Kidney (tissue), 14 donors: ENCODE data around the gene DBN1. TPM values are rescaled to one million over a fixed set of nuclear protein-coding genes. Genes with fewer than 3 reads are reported as not detected.
A peak's percentile ranks its signal among the peaks of the same experiment; 100 is the strongest.

Experiments used
- DNase-seq, 5 donors: peaks; one replicate each; pipeline ENCODE4 v3.0.0-alpha.2; 2013 to 2020
- FAIRE-seq: peaks from 2 replicates; lab custom pipeline; 2012; peaks lifted over from hg19 to GRCh38; lab: Jason Lieb, UNC
- H3K27ac ChIP-seq, 2 donors: one replicate each; pipeline ENCODE4 v1.7.0; 2013; ENCODE audit warnings: low read depth in 2 of 2, low read length in 2 of 2, inconsistent platforms in 1 of 2
- H3K27me3 ChIP-seq: one replicate; pipeline ENCODE4 v1.7.1; 2013; ENCODE audit warnings: low read length, inconsistent platforms; ENCODE audit not compliant: control insufficient read depth, insufficient read depth
- H3K36me3 ChIP-seq, 3 donors: one replicate each; pipeline versions ENCODE4 v1.7.0 to v1.7.1; 2013; ENCODE audit warnings: low read length in 3 of 3, control low read depth in 1 of 3, inconsistent platforms in 1 of 3; ENCODE audit not compliant: insufficient read depth in 3 of 3, control insufficient read depth in 2 of 3
- H3K4me1 ChIP-seq, 3 donors: one replicate each; pipeline versions ENCODE4 v1.7.0 to v1.7.1; 2013; ENCODE audit warnings: low read length in 3 of 3, inconsistent platforms in 1 of 3, low read depth in 1 of 3; ENCODE audit not compliant: control insufficient read depth in 2 of 3, insufficient read depth in 2 of 3
- H3K4me3 ChIP-seq, 3 donors: one replicate each; pipeline versions ENCODE4 v1.7.0 to v1.8.1; 2013; ENCODE audit warnings: low read length in 3 of 3, control low read depth in 1 of 3, inconsistent platforms in 1 of 3
- H3K9ac ChIP-seq, 3 donors: one replicate each; pipeline versions ENCODE4 v1.7.0 to v1.7.1; 2013; ENCODE audit warnings: low read length in 3 of 3, control low read depth in 1 of 3, inconsistent platforms in 1 of 3
- H3K9me3 ChIP-seq, 3 donors: one replicate each; pipeline versions ENCODE4 v1.7.0 to v1.7.1; 2013; ENCODE audit warnings: low read length in 3 of 3, control low read depth in 1 of 3, inconsistent platforms in 1 of 3; ENCODE audit not compliant: control insufficient read depth in 2 of 3, insufficient read depth in 1 of 3
- intact Hi-C: fragments of 100-400 bp; cut with DNase I; formaldehyde crosslinking; loops from one replicate; pipeline ENCODE4 v1.11.1; 2022
- polyA plus RNA-seq: library from polyadenylated mRNA; stranded (reverse); fragments of 350-450 nt; fragmentation: Illumina TruSeq; extraction: RNeasy Lipid Tissue Mini Kit (QIAGEN cat#74804); gene quantifications from one replicate; pipeline ENCODE4 v1.2.3, GENCODE V29; 2014; ENCODE audit warnings: low read depth, low replicate concordance; ENCODE audit not compliant: insufficient read depth
- total RNA-seq: library from RNA; stranded (reverse); fragmentation: NEBNext Ultra II Directional; extraction: Animal tissue kit (Norgen Biotek cat#: 25700); gene quantifications from one replicate; pipeline ENCODE4 v1.2.1, GENCODE V29; 2021
- TF ChIP-seq, protein P1 (sequence below): IDR thresholded peaks from 3 replicates; pipeline ENCODE4 v1.5.1; 2012; ENCODE audit warnings: mild to moderate bottlenecking, moderate library complexity, borderline replicate concordance; ENCODE audit not compliant: insufficient read depth; ENCODE audit errors: extremely low read depth
- donor health status: control.
- donor health status: control.
- donor health status: control.
- donor health status: control.
- donor health status: control.
- donor health status: DM: yes; HTN: yes; CAD: no.
- donor health status: Normal renal cell carcinoma (clear cell type).

Gene DBN1
- total and polyA plus RNA-seq, 2 donors from 2014 or later = 56.5 to 64.2 TPM

DNA sequence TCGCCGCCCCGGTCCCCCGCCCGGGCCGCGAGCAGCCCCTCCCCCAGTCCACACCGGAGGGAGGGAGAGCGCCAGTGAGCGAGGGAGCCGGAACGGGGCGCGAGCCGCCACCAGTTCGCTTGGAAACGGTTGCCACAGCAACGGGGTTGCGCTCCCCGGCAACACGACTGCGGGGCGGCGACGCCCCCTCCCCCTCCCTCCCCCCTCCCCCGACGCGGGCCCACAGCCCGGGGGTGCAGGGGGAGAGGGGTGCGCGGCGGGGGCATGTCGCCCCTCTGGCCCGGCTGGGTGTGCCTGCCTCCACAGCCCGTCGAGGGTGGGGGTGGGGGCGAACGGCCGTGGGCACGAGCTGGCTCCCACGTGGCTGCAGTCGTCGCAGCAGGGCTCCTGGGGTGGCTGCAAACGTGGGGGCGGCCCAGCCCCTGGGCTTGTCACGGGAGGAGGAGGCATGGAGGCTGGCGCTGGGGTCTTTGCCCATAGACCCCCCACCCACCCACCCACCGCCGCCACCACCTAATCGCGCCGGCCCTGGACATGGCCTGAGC lies 26.3 kb downstream of the DBN1 start:
- intact Hi-C loops = no loop called here
- peak; percentile 83 to 92 (median 89) for DNase-seq

DNA sequence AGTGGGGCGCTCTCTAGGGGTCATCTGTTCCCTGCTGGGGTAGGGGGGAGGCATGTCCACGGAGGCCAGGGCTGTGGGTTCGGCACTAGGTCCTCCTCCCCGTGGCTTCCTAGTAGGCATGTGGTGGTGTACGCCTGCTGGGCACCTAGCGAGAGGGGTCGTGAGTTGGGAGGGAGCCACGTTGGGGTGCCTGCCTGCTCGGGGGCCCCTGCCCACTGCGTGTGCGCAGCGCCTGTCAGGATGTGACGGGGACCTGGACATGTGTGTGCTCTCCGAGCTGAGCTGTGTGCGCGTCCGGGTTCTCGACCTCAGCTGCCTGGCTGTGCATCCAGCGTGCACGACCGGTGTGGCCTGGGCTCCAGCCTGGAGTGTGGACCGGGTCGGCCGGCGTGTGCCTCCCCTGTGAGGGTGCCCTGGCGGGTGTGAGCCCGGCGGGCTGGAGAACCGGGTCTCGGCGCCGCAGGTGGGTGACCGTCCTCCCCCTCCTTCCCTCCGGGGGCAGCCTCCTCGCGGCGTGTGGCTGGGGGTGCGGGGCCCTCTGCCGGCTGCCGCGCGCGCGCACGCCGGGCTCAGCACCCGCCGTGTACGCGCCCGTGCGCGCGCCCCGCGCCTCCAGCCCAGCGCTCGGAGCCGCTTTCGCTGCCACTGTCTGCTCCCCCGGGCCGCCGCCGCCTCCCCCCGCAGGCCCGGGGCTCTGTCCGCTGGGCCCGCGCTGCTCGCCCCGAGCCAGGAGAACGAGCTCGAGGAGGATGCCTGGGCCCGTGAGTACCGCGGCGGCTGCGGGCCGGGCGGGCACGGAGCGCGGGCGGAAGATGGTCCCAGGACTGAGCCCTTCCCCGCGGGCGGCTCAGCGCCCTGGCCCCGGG lies 27.0 kb downstream of the DBN1 start, which contains the start of gene PRR7:
TSS of gene PRR7 (plus strand) at position 615 of the 866 bp plus-strand sequence. CDS start 8,254 bp downstream, outside the sequence.
- no peaks in the 10 kb centered on the region for H3K9me3 ChIP-seq
- H3K4me1 ChIP-seq = peaks cover 0 to 11% (median 6%) of the 10 kb centered on the region in 3 donors
- H3K27ac ChIP-seq = no peak within 1 kb of the TSS
- TF ChIP-seq, protein P1, sequence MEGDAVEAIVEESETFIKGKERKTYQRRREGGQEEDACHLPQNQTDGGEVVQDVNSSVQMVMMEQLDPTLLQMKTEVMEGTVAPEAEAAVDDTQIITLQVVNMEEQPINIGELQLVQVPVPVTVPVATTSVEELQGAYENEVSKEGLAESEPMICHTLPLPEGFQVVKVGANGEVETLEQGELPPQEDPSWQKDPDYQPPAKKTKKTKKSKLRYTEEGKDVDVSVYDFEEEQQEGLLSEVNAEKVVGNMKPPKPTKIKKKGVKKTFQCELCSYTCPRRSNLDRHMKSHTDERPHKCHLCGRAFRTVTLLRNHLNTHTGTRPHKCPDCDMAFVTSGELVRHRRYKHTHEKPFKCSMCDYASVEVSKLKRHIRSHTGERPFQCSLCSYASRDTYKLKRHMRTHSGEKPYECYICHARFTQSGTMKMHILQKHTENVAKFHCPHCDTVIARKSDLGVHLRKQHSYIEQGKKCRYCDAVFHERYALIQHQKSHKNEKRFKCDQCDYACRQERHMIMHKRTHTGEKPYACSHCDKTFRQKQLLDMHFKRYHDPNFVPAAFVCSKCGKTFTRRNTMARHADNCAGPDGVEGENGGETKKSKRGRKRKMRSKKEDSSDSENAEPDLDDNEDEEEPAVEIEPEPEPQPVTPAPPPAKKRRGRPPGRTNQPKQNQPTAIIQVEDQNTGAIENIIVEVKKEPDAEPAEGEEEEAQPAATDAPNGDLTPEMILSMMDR = no peak
- no peaks in the 10 kb centered on the region for H3K27me3 ChIP-seq
- intact Hi-C loops = no loop called here
- peak within 1 kb of the TSS in 1 of 3 donors; percentile 19 for H3K9ac ChIP-seq
- no peaks in the 10 kb centered on the region for H3K36me3 ChIP-seq
- FAIRE-seq = no peak
- DNase-seq = peak; percentile 71 to 91 (median 81)
- peak within 1 kb of the TSS in 2 of 3 donors; percentile 31 to 48 for H3K4me3 ChIP-seq

More for the DNA sequence above, 26.3 kb downstream of the DBN1 start:
- Histone ChIP-seq H3K9me3 (no peaks in the 10 kb centered on the region), H3K27ac (no peak overlapping the region), H3K4me1 (peaks cover 0 to 11% (median 6%) of the 10 kb centered on the region in 3 donors), H3K4me3 (peak overlapping the region in 1 of 3 donors; percentile 25), H3K27me3 (no peaks in the 10 kb centered on the region), H3K9ac (no peak overlapping the region), H3K36me3 (no peaks in the 10 kb centered on the region)
- FAIRE-seq = no peak
- TF ChIP-seq, protein P1 = no peak

DNA sequence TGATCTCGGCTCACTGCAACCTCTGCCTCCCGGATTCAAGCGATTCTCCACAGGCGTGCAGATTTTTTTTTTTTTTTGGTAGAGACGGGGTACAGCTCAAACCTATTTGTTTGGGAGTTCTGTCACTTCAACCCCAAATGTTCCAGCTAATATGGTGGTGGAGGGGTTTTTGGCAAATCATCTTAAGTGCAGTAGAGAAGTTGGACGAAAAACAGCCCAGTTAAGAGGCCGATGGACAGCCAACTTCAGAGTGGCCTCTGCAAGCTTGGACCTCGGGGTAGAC lies 27.6 kb downstream of the DBN1 start:
- FAIRE-seq (no peak), DNase-seq (no peak)
- Histone ChIP-seq H3K27me3 (no peaks in the 10 kb centered on the region), H3K27ac (no peak overlapping the region), H3K36me3 (no peaks in the 10 kb centered on the region), H3K9me3 (no peaks in the 10 kb centered on the region), H3K9ac (peak overlapping the region in 1 of 3 donors; percentile 19), H3K4me3 (peak overlapping the region in 1 of 3 donors; percentile 48), H3K4me1 (peaks cover 0 to 11% (median 6%) of the 10 kb centered on the region in 3 donors)
- intact Hi-C loops = no loop called here
- TF ChIP-seq, protein P1 = no peak
